H9 (cell line): Measurements from ENCODE around the gene NRXN3. TPM values are rescaled to one million over a fixed set of nuclear protein-coding genes. Genes with fewer than 3 reads are reported as not detected.

Experiments used
- DNase-seq: peaks from one replicate; pipeline ENCODE4 v3.0.0-alpha.2; 2017
- H2AFZ ChIP-seq: one replicate; pipeline ENCODE4 v1.6.1; 2013; ENCODE audit warnings: mild to moderate bottlenecking, low read length, control low read depth, moderate library complexity
- H2AK5ac ChIP-seq: 2 replicates; pipeline ENCODE4 v1.6.1; 2013; ENCODE audit warnings: low read length, control low read depth, mixed read lengths; ENCODE audit not compliant: insufficient read length
- H2BK120ac ChIP-seq: one replicate; pipeline ENCODE4 v1.6.1; 2013; ENCODE audit warnings: low read depth, mild to moderate bottlenecking, low read length, control low read depth, inconsistent platforms; ENCODE audit not compliant: poor library complexity, severe bottlenecking
- H2BK12ac ChIP-seq: 2 replicates; pipeline ENCODE4 v1.6.1; 2013; ENCODE audit warnings: low read length, control low read depth, mixed read lengths, low read depth; ENCODE audit not compliant: insufficient read length
- H2BK15ac ChIP-seq: 2 replicates; pipeline ENCODE4 v1.6.1; 2013; ENCODE audit warnings: low read depth, low read length, control low read depth
- H2BK20ac ChIP-seq: one replicate; pipeline ENCODE4 v1.6.1; 2013; ENCODE audit warnings: low read depth, mild to moderate bottlenecking, low read length, control low read depth, inconsistent platforms; ENCODE audit not compliant: poor library complexity, severe bottlenecking
- H2BK5ac ChIP-seq: 2 replicates; pipeline ENCODE4 v1.6.1; 2013; ENCODE audit warnings: low read length, control low read depth, mixed read lengths; ENCODE audit not compliant: insufficient read length
- H3K14ac ChIP-seq: 2 replicates; pipeline ENCODE4 v1.6.1; 2013; ENCODE audit warnings: low read length, control low read depth; ENCODE audit not compliant: insufficient read depth
- H3K18ac ChIP-seq: 2 replicates; pipeline ENCODE4 v1.6.1; 2013; ENCODE audit warnings: low read depth, mild to moderate bottlenecking, mixed read lengths, low read length, control low read depth; ENCODE audit not compliant: insufficient read length
- H3K23ac ChIP-seq: 2 replicates; pipeline ENCODE4 v1.6.1; 2013; ENCODE audit warnings: low read length, control low read depth, mixed read lengths, low read depth; ENCODE audit not compliant: insufficient read length
- H3K23me2 ChIP-seq: 2 replicates; pipeline ENCODE4 v1.6.1; 2013; ENCODE audit warnings: low read depth, mild to moderate bottlenecking, mixed read lengths, low read length, control low read depth; ENCODE audit not compliant: insufficient read length, poor library complexity, severe bottlenecking
- H3K27ac ChIP-seq: 2 replicates; pipeline ENCODE4 v1.5.1; 2013; ENCODE audit warnings: low read length, control low read depth, mixed read lengths, low read depth; ENCODE audit not compliant: insufficient read length
- H3K27me3 ChIP-seq: 2 replicates; pipeline ENCODE4 v1.6.1; 2013; ENCODE audit warnings: low read length, control low read depth, inconsistent platforms; ENCODE audit not compliant: insufficient read depth
- H3K4ac ChIP-seq: 2 replicates; pipeline ENCODE4 v1.6.1; 2013; ENCODE audit warnings: low read depth, mild to moderate bottlenecking, control low read depth, inconsistent platforms, low read length, moderate library complexity
- H3K4me1 ChIP-seq: 2 replicates; pipeline ENCODE4 v1.6.1; 2013; ENCODE audit warnings: low read length, control low read depth, inconsistent platforms; ENCODE audit not compliant: insufficient read depth
- H3K4me2 ChIP-seq: 2 replicates; pipeline ENCODE4 v1.6.1; 2013; ENCODE audit warnings: low read length, control low read depth, mixed read lengths; ENCODE audit not compliant: insufficient read length, insufficient read depth
- H3K56ac ChIP-seq: 2 replicates; pipeline ENCODE4 v1.6.1; 2013; ENCODE audit warnings: low read depth, mild to moderate bottlenecking, mixed read lengths, low read length, control low read depth; ENCODE audit not compliant: insufficient read length
- H3K79me1 ChIP-seq: 2 replicates; pipeline ENCODE4 v1.6.1; 2013; ENCODE audit warnings: low read depth, mild to moderate bottlenecking, moderate library complexity, low read length, control low read depth, inconsistent platforms; ENCODE audit not compliant: insufficient read depth, poor library complexity, severe bottlenecking
- H3K79me2 ChIP-seq: 2 replicates; pipeline ENCODE4 v1.6.1; 2013; ENCODE audit warnings: low read length, control low read depth, inconsistent platforms; ENCODE audit not compliant: insufficient read depth
- H3K9ac ChIP-seq: 2 replicates; pipeline ENCODE4 v1.6.1; 2013; ENCODE audit warnings: low read length, control low read depth, mixed read lengths; ENCODE audit not compliant: insufficient read length; ENCODE audit errors: extremely low read depth
- H3K9me3 ChIP-seq: one replicate; pipeline ENCODE4 v1.6.1; 2013; ENCODE audit warnings: low read depth, low read length, inconsistent platforms; ENCODE audit not compliant: control insufficient read depth
- H3T11ph ChIP-seq: one replicate; pipeline ENCODE4 v1.6.1; 2013; ENCODE audit warnings: mild to moderate bottlenecking, low read length, control low read depth, inconsistent platforms
- H4K20me1 ChIP-seq: one replicate; pipeline ENCODE4 v1.6.1; 2013; ENCODE audit not compliant: control insufficient read depth, insufficient read length, insufficient read depth
- H4K5ac ChIP-seq: 2 replicates; pipeline ENCODE4 v1.6.1; 2013; ENCODE audit warnings: low read depth, mild to moderate bottlenecking, mixed read lengths, low read length, control low read depth; ENCODE audit not compliant: insufficient read length
- H4K8ac ChIP-seq: replicated peaks from 2 replicates; pipeline ENCODE4 v1.6.1; 2013; ENCODE audit warnings: low read length, control low read depth, mixed read lengths, low read depth; ENCODE audit not compliant: insufficient read length
- H4K91ac ChIP-seq: 2 replicates; pipeline ENCODE4 v1.6.1; 2013; ENCODE audit warnings: low read depth, mild to moderate bottlenecking, moderate library complexity, mixed read lengths, low read length, control low read depth; ENCODE audit not compliant: insufficient read length
- H3K27ac Mint-ChIP-seq, 3 experiments: 2 replicates in 2 of 3; 3 replicates in 1 of 3; pipeline ENCODE4 v1.8.0; 2020 to 2021; ENCODE audit warnings: mixed read lengths in 3 of 3, mild to moderate bottlenecking in 1 of 3, moderate library complexity in 1 of 3
- H3K27me3 Mint-ChIP-seq: 2 replicates; pipeline ENCODE4 v1.8.0; 2021; ENCODE audit warnings: low read depth, mild to moderate bottlenecking, moderate library complexity, mixed read lengths
- H3K36me3 Mint-ChIP-seq, 3 experiments: 2 replicates in 2 of 3; 3 replicates in 1 of 3; pipeline ENCODE4 v1.8.0; 2020 to 2021; ENCODE audit warnings: low read depth in 3 of 3, mixed read lengths in 3 of 3; ENCODE audit not compliant: insufficient read depth in 1 of 3
- H3K4me1 Mint-ChIP-seq, 2 experiments: 2 replicates each; pipeline ENCODE4 v1.8.0; 2020; ENCODE audit warnings: mixed read lengths in 2 of 2
- H3K4me3 Mint-ChIP-seq, 2 experiments: 2 replicates in 1 of 2; 3 replicates in 1 of 2; pipeline ENCODE4 v1.8.0; 2020 to 2021; ENCODE audit warnings: mild to moderate bottlenecking in 2 of 2, mixed read lengths in 2 of 2, moderate library complexity in 1 of 2
- H3K9me3 Mint-ChIP-seq, 2 experiments: 2 replicates in 1 of 2; 3 replicates in 1 of 2; pipeline ENCODE4 v1.8.0; 2020; ENCODE audit warnings: mild to moderate bottlenecking in 2 of 2, mixed read lengths in 2 of 2, moderate library complexity in 1 of 2
- CTCF ChIP-seq: fragments of 200-600 bp; sonication (generic); conservative IDR thresholded peaks from 3 replicates; pipeline ENCODE4 v1.8.0; 2021; ENCODE audit warnings: antibody characterized with exemption, mild to moderate bottlenecking
- WGBS: extraction: QIAGEN DNeasy Blood & Tissue Kit; methylation state at CpG from one replicate; pipeline ENCODE4 v1.1.7; 2013; ENCODE audit warnings: missing lambda C conversion rate, low lambda C conversion rate, mixed read lengths; ENCODE audit not compliant: insufficient read length; ENCODE audit errors: extremely low coverage; 5-methylcytosine and 5-hydroxymethylcytosine counted together
- total RNA-seq: library from RNA; stranded (reverse); gene quantifications from 2 replicates; pipeline ENCODE4 v1.2.1, GENCODE V29; 2021

The NRXN3 gene
- total RNA-seq, 1 experiment from 2014 or later = 1.8 TPM

GRCh38 chr14:78586681-78587080, 416.5 kb downstream of the NRXN3 start:
- no peak overlapping the region for H2BK12ac ChIP-seq
- no peak overlapping the region for H3K4me3 Mint-ChIP-seq
- no CpG with 5 or more reads among the region's 6 CpGs for WGBS
- H3K27ac ChIP-seq = no peak overlapping the region
- no peaks in the 10 kb centered on the region for H3K27me3 ChIP-seq
- H3K79me2 ChIP-seq = no peaks in the 10 kb centered on the region
- no peak overlapping the region for H4K91ac ChIP-seq
- no peak overlapping the region for H3K14ac ChIP-seq
- no peak overlapping the region for H3K4ac ChIP-seq
- no peaks in the 10 kb centered on the region for H3K4me1 ChIP-seq
- H4K20me1 ChIP-seq = no peaks in the 10 kb centered on the region
- no peak for TF ChIP-seq CTCF
- no peak overlapping the region for H4K8ac ChIP-seq
- peaks cover 4 to 6% of the 10 kb centered on the region in 2 experiments; a peak in 3 of 4 replicates for H3K4me1 Mint-ChIP-seq
- no peak overlapping the region for H3T11ph ChIP-seq
- H2AK5ac ChIP-seq = no peak overlapping the region
- H3K4me2 ChIP-seq = no peak overlapping the region
- H3K18ac ChIP-seq = no peak overlapping the region
- H2BK120ac ChIP-seq = no peak overlapping the region
- no peaks in the 10 kb centered on the region; a peak in 1 of 5 replicates for H3K9me3 Mint-ChIP-seq
- H2BK15ac ChIP-seq = no peak overlapping the region
- no peak overlapping the region for H2BK5ac ChIP-seq
- H2AFZ ChIP-seq = no peak overlapping the region
- no peak overlapping the region for H3K23ac ChIP-seq
- H3K27ac Mint-ChIP-seq = no peak overlapping the region
- H2BK20ac ChIP-seq = no peak overlapping the region
- H3K36me3 Mint-ChIP-seq = no peaks in the 10 kb centered on the region
- H3K56ac ChIP-seq = no peak overlapping the region
- H4K5ac ChIP-seq = no peak overlapping the region
- no peaks in the 10 kb centered on the region for H3K9me3 ChIP-seq
- no peak overlapping the region for H3K9ac ChIP-seq
- DNase-seq = no peak
- H3K79me1 ChIP-seq = no peaks in the 10 kb centered on the region
- H3K23me2 ChIP-seq = no peaks in the 10 kb centered on the region
- H3K27me3 Mint-ChIP-seq = no peaks in the 10 kb centered on the region
